Loucy (cell line): ENCODE data around the gene NOS2.
A peak's percentile ranks its signal among the peaks of the same experiment; 100 is the strongest.
"Not testable (repeated sequence)": the region's sequence is repeated elsewhere in the genome, so short reads cannot be mapped to it uniquely, and the experiment has no call there.

Experiments used
- H2AFZ ChIP-seq: fragments of 200-600 bp; sonication (generic); 2 replicates; pipeline ENCODE4 v1.6.0; 2016; ENCODE audit warnings: antibody characterized with exemption, mild to moderate bottlenecking, low read length, moderate library complexity
- H3F3A ChIP-seq: fragments of 200-600 bp; 2 replicates; pipeline ENCODE4 v1.6.0; 2016; ENCODE audit warnings: antibody characterized with exemption, low read depth, mild to moderate bottlenecking
- H3K27me3 ChIP-seq: fragments of 200-600 bp; sonication (generic); 2 replicates; pipeline ENCODE4 v1.6.1; 2014; ENCODE audit warnings: low read length, mild to moderate bottlenecking; ENCODE audit not compliant: insufficient read depth, poor library complexity, severe bottlenecking
- H3K36me3 ChIP-seq: fragments of 200-600 bp; sonication (generic); 2 replicates; pipeline ENCODE4 v1.6.1; 2016; ENCODE audit warnings: low read length; ENCODE audit not compliant: insufficient read depth
- H3K4me1 ChIP-seq: fragments of 200-600 bp; sonication (generic); 2 replicates; pipeline ENCODE4 v1.5.1; 2014; ENCODE audit warnings: low read length, mild to moderate bottlenecking; ENCODE audit not compliant: insufficient read depth, poor library complexity, severe bottlenecking
- H3K4me2 ChIP-seq: fragments of 200-600 bp; sonication (generic); 2 replicates; pipeline ENCODE4 v1.6.0; 2014; ENCODE audit warnings: antibody characterized with exemption, low read length, low read depth, mild to moderate bottlenecking; ENCODE audit not compliant: poor library complexity, severe bottlenecking
- H3K4me3 ChIP-seq: fragments of 200-600 bp; sonication (generic); 2 replicates; pipeline ENCODE4 v1.5.1; 2014; ENCODE audit warnings: low read length, mild to moderate bottlenecking, mixed read lengths; ENCODE audit not compliant: poor library complexity, severe bottlenecking
- H3K79me2 ChIP-seq: fragments of 200-600 bp; sonication (generic); 2 replicates; pipeline ENCODE4 v1.6.1; 2014; ENCODE audit warnings: low read length; ENCODE audit not compliant: insufficient read depth
- H3K9ac ChIP-seq: fragments of 200-600 bp; sonication (generic); 2 replicates; pipeline ENCODE4 v1.6.0; 2014; ENCODE audit warnings: mild to moderate bottlenecking, low read depth, low read length, moderate library complexity; ENCODE audit not compliant: poor library complexity, severe bottlenecking
- H3K9me2 ChIP-seq: fragments of 200-600 bp; sonication (generic); replicated peaks from 2 replicates; pipeline ENCODE4 v1.6.1; 2016; ENCODE audit warnings: low read depth, low read length, mixed read lengths
- H3K9me3 ChIP-seq: fragments of 200-600 bp; sonication (generic); 2 replicates; pipeline ENCODE4 v1.6.1; 2014; ENCODE audit warnings: mild to moderate bottlenecking, antibody characterized with exemption, low read length, low read depth; ENCODE audit not compliant: insufficient read depth
- H4K20me1 ChIP-seq: fragments of 200-600 bp; sonication (generic); 2 replicates; pipeline ENCODE4 v1.6.0; 2014; ENCODE audit warnings: antibody characterized with exemption, low read length, mild to moderate bottlenecking; ENCODE audit not compliant: insufficient read depth, poor library complexity, severe bottlenecking
- EZH2phosphoT487 ChIP-seq: fragments of 200-600 bp; IDR thresholded peaks from 2 replicates; pipeline ENCODE4 v1.6.1; 2018; ENCODE audit warnings: antibody characterized with exemption, mild to moderate bottlenecking, moderate library complexity, borderline replicate concordance
- TF ChIP-seq, protein P1 (sequence below): fragments of 200-600 bp; sonication (generic); conservative IDR thresholded peaks from 2 replicates; pipeline ENCODE4 v1.5.1; 2014; ENCODE audit warnings: mild to moderate bottlenecking, antibody characterized with exemption, low read length

NOS2 gene

DNA sequence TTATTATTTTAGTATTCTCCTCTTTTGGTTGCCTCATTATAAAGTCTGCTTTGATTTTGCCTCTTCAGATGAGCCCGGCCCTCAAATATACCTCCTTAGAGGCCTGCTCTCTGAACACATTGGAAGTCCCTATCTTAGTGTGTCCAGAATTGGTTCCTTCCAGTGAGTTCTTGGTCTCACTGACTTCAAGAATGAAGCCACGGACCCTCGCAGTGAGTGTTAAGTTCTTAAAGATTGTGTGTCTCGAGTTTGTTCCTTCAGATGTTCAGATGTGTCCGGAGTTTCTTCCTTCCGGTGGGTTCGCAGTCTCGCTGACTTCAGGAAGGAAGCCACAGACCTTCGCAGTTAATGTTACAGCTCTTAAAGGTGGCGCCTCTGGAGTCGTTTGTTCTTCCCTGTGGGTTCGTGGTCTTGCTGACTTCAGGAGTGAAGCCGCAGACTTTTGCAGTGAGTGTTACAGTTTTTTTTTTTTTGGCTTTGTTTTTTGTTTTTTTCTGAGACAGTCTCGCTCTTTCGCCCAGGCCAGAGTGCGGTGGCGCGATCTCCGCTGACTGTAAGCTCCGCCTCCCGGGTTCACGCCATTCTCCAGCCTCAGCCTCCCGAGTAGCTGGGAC, 45.8 kb upstream of the NOS2 start:
- Histone ChIP-seq H3K4me2 (peak overlapping the region; percentile 78), H3K4me1 (peaks cover 54% of the 10 kb centered on the region), H3K9me2 (no peaks in the 10 kb centered on the region), H3K79me2 (no peaks in the 10 kb centered on the region), H3K9ac (peak overlapping the region; percentile 37), H2AFZ (no peak overlapping the region), H4K20me1 (no peaks in the 10 kb centered on the region), H3K4me3 (peak overlapping the region; percentile 58), H3F3A (peaks cover 8% of the 10 kb centered on the region), H3K36me3 (no peaks in the 10 kb centered on the region), H3K9me3 (no peaks in the 10 kb centered on the region), H3K27me3 (no peaks in the 10 kb centered on the region)
- TF ChIP-seq EZH2phosphoT487: no peak
- TF ChIP-seq, protein P1, sequence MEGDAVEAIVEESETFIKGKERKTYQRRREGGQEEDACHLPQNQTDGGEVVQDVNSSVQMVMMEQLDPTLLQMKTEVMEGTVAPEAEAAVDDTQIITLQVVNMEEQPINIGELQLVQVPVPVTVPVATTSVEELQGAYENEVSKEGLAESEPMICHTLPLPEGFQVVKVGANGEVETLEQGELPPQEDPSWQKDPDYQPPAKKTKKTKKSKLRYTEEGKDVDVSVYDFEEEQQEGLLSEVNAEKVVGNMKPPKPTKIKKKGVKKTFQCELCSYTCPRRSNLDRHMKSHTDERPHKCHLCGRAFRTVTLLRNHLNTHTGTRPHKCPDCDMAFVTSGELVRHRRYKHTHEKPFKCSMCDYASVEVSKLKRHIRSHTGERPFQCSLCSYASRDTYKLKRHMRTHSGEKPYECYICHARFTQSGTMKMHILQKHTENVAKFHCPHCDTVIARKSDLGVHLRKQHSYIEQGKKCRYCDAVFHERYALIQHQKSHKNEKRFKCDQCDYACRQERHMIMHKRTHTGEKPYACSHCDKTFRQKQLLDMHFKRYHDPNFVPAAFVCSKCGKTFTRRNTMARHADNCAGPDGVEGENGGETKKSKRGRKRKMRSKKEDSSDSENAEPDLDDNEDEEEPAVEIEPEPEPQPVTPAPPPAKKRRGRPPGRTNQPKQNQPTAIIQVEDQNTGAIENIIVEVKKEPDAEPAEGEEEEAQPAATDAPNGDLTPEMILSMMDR: no peak

DNA sequence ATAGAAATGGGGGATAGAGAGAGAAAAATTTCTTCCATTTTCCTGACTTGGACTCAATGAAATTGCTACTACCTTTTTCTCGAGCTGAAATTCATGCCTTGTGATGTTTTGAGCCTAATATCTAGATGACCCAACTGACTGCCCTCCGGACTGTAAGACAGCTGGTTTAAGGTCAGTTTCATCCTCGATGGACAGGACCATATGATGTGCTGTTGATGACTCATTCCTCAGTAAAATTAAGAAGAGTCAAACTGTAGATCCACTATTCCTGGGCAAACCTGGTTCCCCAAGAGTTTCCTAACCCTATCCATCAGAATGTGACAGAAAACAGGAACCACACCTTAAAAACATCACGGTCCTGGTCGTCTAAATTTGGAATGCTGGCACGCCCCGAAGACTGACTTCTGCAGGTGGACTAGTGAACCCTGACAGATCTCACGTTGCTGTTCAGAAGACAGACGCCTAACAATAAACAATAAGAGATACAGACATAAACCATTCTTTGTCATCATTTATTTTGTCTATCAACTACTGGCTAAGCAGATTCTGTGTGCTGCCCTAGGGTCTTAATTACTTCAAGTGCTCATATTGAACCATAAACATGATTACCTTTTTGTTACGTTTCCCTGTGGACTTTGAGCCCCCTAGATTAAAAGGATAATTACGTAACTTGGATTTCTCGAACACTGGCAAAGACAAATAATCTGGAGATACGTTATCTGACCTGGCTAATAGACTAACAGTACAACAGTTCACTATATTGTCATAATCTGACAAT, 45.1 kb upstream of the NOS2 start:
- H2AFZ ChIP-seq: no peak overlapping the region
- H3K79me2 ChIP-seq: no peaks in the 10 kb centered on the region
- H3K9me3 ChIP-seq: no peaks in the 10 kb centered on the region
- peaks cover 8% of the 10 kb centered on the region for H3F3A ChIP-seq
- no peaks in the 10 kb centered on the region for H3K36me3 ChIP-seq
- peak overlapping the region; percentile 78 for H3K4me2 ChIP-seq
- TF ChIP-seq EZH2phosphoT487: no peak
- TF ChIP-seq, protein P1: no peak
- no peaks in the 10 kb centered on the region for H4K20me1 ChIP-seq
- H3K4me3 ChIP-seq: peak overlapping the region; percentile 58
- no peaks in the 10 kb centered on the region for H3K9me2 ChIP-seq
- H3K9ac ChIP-seq: peak overlapping the region; percentile 33
- H3K4me1 ChIP-seq: peaks cover 54% of the 10 kb centered on the region
- no peaks in the 10 kb centered on the region for H3K27me3 ChIP-seq

DNA sequence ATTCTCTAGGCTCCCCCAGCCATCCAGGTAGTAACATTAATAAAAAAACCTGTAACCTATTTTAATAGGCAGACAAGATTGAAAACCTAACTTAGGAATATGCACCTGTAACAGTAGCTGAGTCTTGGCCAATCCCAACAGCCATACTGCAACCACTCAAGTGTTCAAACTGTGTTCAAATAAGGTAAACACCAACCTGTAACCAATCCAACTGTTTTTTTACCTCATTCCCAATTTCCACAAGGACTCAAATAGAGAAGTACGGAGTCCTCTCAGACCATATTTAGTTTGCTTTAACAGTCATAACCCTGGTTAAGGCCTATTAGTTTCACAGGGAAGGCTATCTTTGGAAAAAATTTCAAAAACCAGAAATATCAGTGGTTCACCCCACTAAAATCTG, 40.4 kb upstream of the NOS2 start:
- H2AFZ ChIP-seq: no peak overlapping the region
- H3K36me3 ChIP-seq: no peaks in the 10 kb centered on the region
- no peaks in the 10 kb centered on the region for H3K9me2 ChIP-seq
- H3F3A ChIP-seq: peaks cover under 1% of the 10 kb centered on the region; the same call in 1 of the 2 replicates
- H3K4me2 ChIP-seq: no peak overlapping the region
- no peak overlapping the region for H3K4me3 ChIP-seq
- TF ChIP-seq, protein P1: no peak
- TF ChIP-seq EZH2phosphoT487: no peak
- H3K9ac ChIP-seq: no peak overlapping the region
- no peaks in the 10 kb centered on the region for H3K79me2 ChIP-seq
- H3K27me3 ChIP-seq: no peaks in the 10 kb centered on the region
- H4K20me1 ChIP-seq: no peaks in the 10 kb centered on the region
- H3K4me1 ChIP-seq: peaks cover 20% of the 10 kb centered on the region
- no peaks in the 10 kb centered on the region for H3K9me3 ChIP-seq

DNA sequence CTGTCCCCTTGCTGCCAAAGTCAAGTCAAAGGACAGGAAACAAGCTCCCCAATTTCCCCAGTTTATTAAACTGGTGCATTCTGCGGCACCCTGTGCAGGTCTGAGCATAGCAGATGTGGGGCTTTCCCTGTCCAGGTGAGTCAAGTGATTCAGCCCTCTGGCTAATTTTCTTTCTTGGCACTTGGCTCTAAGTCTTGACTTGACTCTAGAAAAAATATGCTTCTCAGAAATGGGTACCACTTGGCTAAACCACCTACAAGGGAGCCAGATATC, 40.0 kb upstream of the NOS2 start:
- H3K4me1 ChIP-seq: peaks cover 17% of the 10 kb centered on the region
- not testable (repeated sequence) for H3K9me2 ChIP-seq, H3K79me2 ChIP-seq, H3K4me2 ChIP-seq, H2AFZ ChIP-seq, H3K27me3 ChIP-seq, H3K36me3 ChIP-seq, H3F3A ChIP-seq, H3K4me3 ChIP-seq, H3K9me3 ChIP-seq, H3K9ac ChIP-seq, H4K20me1 ChIP-seq

DNA sequence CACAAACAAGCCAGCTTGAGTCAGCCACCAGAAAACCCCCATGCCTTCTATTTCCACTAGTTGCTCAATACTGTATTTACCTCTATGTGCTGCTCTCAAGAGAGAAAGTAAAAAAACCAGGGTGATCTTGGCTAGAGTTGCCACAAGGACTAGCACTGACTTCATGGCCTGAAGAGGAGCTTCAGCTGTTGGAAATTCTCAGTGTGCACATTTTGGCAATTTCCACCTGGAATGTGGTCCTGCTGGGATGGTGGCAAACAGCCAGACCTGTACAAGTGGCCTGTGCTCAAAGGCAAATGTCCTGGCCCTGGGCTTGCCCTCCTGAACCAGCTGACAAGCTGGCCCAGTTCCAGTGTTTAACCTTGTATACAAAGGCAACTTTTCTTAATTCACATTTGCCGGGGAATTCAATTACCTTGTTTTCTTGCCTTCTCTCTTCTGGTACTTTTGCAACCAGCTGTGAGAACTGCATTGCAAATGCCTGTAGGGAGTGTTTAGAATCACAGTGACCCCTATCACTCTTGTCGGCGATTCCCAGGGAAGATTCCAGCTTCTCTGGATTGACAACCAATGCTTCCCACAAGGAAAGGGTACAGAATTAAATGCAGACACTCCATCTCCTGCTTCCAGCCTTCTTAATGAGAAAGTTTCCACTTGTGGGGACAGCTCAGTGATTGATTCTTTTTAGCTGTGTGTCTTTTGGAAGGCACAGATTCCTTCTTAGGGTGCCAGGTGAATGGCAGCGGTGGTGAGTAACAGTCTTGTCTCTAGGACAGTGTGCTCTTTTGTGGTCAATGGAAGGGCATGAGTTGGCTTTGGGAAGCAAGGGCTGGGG, 39.5 kb upstream of the NOS2 start:
- not testable (repeated sequence) for H3K9me3 ChIP-seq, H3K27me3 ChIP-seq, H2AFZ ChIP-seq, H3K4me2 ChIP-seq, H3K9ac ChIP-seq, H3F3A ChIP-seq, H3K4me3 ChIP-seq, H3K79me2 ChIP-seq, H3K9me2 ChIP-seq, H3K36me3 ChIP-seq, H4K20me1 ChIP-seq
- H3K4me1 ChIP-seq: peaks cover 11% of the 10 kb centered on the region
